ENCODE data around the gene PSMC3.

Gene PSMC3

DNA sequence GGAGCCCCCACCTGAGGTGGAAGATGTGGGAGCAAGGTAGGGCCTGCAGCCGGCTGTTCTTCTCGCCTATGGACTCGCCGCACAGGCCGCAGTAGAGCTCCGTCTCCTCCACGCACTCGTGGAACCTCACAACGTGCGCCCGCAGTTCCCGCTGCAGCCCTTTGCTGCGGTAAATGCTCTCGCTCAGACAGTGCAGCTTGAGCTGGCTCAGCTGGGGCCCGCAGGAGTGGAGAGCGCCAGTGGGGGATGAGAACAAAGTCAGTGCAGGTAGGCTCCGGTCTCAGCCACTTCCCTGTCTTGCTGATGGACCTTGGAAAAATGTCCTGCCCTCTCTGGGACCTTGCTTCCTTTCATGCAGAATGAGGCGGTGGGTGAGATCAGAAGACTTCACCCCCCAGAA is 12.5 kb upstream of the PSMC3 start:
- no peak overlapping the region for H3K4me3 ChIP-seq (ENCODE audit: low read depth, low read length)
- DNase-seq (ENCODE audit: low read depth, low spot score): no peak
- in situ Hi-C loops (cut with HindIII; ENCODE audit: low sequenced_read_pairs): no loop called here
- TF ChIP-seq, protein P1, sequence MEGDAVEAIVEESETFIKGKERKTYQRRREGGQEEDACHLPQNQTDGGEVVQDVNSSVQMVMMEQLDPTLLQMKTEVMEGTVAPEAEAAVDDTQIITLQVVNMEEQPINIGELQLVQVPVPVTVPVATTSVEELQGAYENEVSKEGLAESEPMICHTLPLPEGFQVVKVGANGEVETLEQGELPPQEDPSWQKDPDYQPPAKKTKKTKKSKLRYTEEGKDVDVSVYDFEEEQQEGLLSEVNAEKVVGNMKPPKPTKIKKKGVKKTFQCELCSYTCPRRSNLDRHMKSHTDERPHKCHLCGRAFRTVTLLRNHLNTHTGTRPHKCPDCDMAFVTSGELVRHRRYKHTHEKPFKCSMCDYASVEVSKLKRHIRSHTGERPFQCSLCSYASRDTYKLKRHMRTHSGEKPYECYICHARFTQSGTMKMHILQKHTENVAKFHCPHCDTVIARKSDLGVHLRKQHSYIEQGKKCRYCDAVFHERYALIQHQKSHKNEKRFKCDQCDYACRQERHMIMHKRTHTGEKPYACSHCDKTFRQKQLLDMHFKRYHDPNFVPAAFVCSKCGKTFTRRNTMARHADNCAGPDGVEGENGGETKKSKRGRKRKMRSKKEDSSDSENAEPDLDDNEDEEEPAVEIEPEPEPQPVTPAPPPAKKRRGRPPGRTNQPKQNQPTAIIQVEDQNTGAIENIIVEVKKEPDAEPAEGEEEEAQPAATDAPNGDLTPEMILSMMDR (IDR thresholded peaks at IDR 0.05; ENCODE audit: low read depth, low read length): no peak

DNA sequence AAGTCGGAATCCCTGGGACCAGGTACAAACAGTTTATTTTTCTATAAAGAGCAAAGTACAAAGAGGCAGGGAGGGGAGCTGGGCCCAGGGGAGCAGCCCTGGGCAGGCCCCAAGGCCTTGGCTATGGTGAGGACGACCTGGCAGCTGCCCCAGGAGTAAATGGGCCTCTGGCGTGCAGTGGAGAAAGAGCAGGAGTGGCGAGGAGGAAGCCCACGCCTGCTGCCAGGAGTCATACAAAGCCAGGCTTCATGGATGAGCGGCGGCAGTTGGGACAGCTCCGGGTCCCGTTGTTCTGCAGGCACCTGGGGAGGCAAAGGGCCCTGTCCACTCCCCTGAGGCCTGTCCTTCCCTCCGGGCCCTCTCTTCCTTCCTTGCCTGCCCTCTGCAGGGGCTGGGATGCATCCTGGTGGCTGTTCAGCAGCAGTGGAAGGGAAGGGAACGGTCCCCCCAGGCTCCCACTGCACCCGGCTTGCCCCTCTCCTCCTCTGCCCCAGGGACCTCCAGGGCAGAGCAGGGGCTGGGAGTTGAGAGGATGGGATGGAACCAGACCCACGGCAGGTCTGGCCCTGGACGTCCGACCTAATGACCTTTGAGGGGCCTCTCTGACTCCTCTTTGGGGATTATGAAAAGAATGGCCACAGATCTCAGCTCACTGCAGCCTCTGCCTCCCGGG is 11.6 kb upstream of the PSMC3 start:
- in situ Hi-C loops (cut with HindIII; ENCODE audit: low sequenced_read_pairs): no loop called here
- no peak overlapping the region for H3K4me3 ChIP-seq (ENCODE audit: low read depth, low read length)
- TF ChIP-seq, protein P1 (IDR thresholded peaks at IDR 0.05; ENCODE audit: low read depth, low read length): peak; percentile 2
- no peak for DNase-seq (ENCODE audit: low read depth, low spot score)

DNA sequence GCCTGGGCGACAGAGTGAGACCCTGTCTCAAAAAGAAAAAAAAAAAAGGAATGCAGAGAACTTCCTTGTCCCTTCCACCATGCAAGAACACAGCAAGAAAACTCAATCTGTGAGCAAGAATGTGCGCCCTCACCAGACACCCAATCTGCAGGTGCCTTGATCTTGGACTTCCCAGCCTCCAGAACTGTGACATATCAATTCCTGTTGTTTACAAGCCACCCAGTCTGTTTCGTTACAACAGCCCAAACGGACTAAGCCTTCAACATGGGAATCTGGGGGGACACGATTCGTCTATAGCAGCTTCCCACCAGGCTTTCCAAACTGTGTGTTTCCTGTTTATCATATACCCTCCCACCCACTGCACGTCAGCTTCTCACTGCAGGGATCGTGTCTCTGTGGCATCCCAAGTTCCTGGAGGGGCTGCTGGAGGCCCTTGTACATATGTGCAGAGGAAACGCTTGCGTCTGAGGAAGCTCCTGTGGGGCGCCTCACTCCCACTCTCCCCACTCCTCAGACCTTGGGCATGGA is 11.0 kb upstream of the PSMC3 start:
- DNase-seq (ENCODE audit: low read depth, low spot score): no peak

DNA sequence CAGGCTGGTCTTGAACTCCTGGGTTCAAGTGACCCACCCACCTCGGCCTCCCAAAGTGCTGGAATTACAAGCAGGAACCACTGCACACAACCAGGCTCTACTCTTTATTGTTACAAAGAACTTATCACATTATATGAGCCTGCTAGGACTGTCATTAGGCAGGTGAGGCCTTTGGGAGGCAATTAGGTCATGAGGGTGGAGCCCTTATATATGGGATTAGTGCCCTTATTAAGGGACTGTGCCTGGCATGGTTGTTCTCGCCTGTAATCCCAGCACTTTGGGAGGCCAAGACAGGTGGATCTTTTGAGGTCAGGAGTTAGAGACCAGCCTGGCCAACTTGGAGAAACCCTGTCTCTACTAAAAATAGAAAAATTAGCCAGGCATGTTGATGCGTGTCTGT is 10.5 kb upstream of the PSMC3 start:
- TF ChIP-seq, protein P1 (IDR thresholded peaks at IDR 0.05; ENCODE audit: low read depth, low read length): no peak
- H3K4me3 ChIP-seq (ENCODE audit: low read depth, low read length): no peak overlapping the region
- no peak for DNase-seq (ENCODE audit: low read depth, low spot score)
- in situ Hi-C loops (cut with HindIII; ENCODE audit: low sequenced_read_pairs): no loop called here

More for the DNA sequence above, 11.0 kb upstream of the PSMC3 start:
- TF ChIP-seq, protein P1 (IDR thresholded peaks at IDR 0.05; ENCODE audit: low read depth, low read length): no peak
- in situ Hi-C loops (cut with HindIII; ENCODE audit: low sequenced_read_pairs): no loop called here
- no peak overlapping the region for H3K4me3 ChIP-seq (ENCODE audit: low read depth, low read length)

DNA sequence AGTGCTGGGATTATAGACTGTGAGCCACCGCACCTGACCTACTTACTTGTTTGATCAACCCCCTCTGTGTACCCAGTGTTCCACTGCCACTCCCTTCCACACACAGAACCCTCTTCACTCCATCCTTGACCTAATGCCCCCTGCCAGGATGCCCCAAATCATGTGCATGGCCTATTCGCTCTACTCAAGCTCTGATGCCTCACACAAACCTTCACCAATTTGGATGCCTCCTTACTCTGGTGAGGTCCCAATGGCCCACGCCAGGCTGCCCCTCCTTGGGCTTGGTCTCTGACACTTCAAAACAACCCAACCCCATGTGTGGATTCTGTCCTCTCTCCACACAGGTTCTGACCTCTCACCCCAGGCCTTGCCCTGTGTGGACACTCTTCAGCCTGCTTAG is 9.4 kb upstream of the PSMC3 start:
- DNase-seq (ENCODE audit: low read depth, low spot score): no peak
- in situ Hi-C loops (cut with HindIII; ENCODE audit: low sequenced_read_pairs): no loop called here
- no peak overlapping the region for H3K4me3 ChIP-seq (ENCODE audit: low read depth, low read length)
- TF ChIP-seq, protein P1 (IDR thresholded peaks at IDR 0.05; ENCODE audit: low read depth, low read length): no peak

DNA sequence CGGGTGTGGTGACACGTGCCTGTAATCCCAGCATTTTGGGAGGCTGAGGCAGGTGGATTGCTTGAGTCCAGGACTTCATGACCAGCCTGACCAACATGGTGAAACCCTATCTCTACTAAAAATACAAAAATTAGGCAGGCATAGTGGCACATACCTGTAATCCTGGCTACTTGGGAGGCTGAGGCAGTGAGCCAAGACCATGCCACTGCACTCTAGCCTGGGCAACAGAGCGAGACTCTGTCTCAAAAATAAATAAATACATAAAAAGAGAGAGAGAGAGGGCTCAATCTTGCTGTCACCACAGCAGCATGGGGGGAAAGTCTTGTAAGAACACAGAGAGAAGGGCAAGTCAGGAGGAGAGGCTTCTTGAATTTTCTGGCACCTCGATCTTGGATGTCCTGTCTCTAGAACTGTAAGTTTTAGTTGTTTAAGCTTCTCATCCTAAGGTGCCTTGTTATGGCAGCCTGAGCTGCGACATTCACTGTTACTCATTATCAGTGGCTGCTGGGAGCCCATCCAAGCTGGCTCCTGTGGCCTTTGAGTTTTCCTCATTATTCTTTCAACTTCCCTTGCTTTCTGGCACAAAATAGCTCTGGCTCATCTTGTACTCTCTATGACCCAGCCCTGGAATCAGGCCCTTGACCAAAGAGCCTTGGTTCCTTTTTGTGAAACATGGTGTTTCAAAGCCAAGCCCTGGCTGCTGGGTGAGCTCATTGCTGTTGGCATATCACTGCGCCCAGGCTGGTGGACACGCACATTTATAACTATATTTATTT is 8.0 kb upstream of the PSMC3 start:
- DNase-seq (ENCODE audit: low read depth, low spot score): peak; percentile 80
- in situ Hi-C loops (cut with HindIII; ENCODE audit: low sequenced_read_pairs): no loop called here
- TF ChIP-seq, protein P1 (IDR thresholded peaks at IDR 0.05; ENCODE audit: low read depth, low read length): no peak

More for the DNA sequence above, 8.0 kb upstream of the PSMC3 start:
- no peak overlapping the region for H3K4me3 ChIP-seq (ENCODE audit: low read depth, low read length)

All from astrocyte of the spinal cord (primary cell).